HEK293T (cell line): ENCODE measurements around the gene MADCAM1.

Source experiments
- BHLHE40 ChIP-seq: fragments of 450-650 bp; IDR thresholded peaks from 2 replicates; pipeline ENCODE4 v1.6.1; 2016; ENCODE audit warnings: mild to moderate bottlenecking, moderate library complexity, borderline replicate concordance
- ELF4 ChIP-seq: fragments of 450-650 bp; IDR thresholded peaks from 2 replicates; pipeline ENCODE4 v1.6.1; 2017; ENCODE audit warnings: antibody characterized with exemption
- FOXM1 ChIP-seq: fragments of 450-650 bp; IDR thresholded peaks from 2 replicates; pipeline ENCODE4 v1.6.1; 2017; ENCODE audit warnings: mild to moderate bottlenecking, borderline replicate concordance

DNA sequence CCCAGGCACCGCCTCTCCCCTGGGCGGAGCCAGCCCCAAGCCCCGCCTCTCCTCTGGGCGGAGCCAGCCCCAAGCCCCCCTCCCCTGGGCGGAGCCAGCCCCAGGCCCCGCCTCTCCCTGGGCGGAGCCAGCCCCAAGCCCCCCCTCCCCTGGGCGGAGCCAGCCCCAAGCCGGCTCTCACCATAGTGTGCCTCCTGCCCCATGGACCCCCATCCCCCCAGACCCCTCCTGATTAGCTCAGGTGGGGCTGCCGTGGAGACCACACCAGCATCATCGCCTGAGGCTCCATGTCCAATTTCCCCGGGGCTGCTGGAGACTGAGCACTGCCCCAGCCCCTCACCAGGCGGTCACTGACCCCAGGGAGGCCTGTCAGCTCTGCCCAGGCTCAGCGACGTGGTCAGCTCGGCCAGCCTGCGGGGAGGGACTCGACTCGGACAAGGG, 4.2 kb upstream of the MADCAM1 start:
- TF ChIP-seq ELF4: no peak
- no peak for TF ChIP-seq BHLHE40
- no peak for TF ChIP-seq FOXM1
